ENCODE data around the gene ATP5F1E. TPM values are rescaled to one million over a fixed set of nuclear protein-coding genes. Genes with fewer than 3 reads are reported as not detected.

Gene ATP5F1E
- total RNA-seq, 1 donor from 2014 or later, result 53.5 TPM

GRCh38 chr20:59033093-59033492 is 958 bp upstream of the ATP5F1E start:
- Mint-ChIP-seq H3K36me3 (ENCODE audit: unreplicated experiment) (peaks cover 5% of the 10 kb centered on the region), H3K27me3 (ENCODE audit: unreplicated experiment) (no peaks in the 10 kb centered on the region), H3K9me3 (ENCODE audit: unreplicated experiment) (peaks cover 3% of the 10 kb centered on the region), H3K4me1 (ENCODE audit: low read depth, unreplicated experiment) (peaks cover 16% of the 10 kb centered on the region), H3K4me3 (ENCODE audit: unreplicated experiment) (peak overlapping the region; percentile 94), H3K27ac (ENCODE audit: unreplicated experiment) (no peak overlapping the region)
- TF ChIP-seq CTCF (IDR thresholded peaks at IDR 0.05; ENCODE audit: partially characterized antibody, unreplicated experiment), result no peak
- no peak for DNase-seq

GRCh38 chr20:59032713-59033059 is 551 bp upstream of the ATP5F1E start:
- Mint-ChIP-seq H3K4me1 (ENCODE audit: low read depth, unreplicated experiment) (peaks cover 16% of the 10 kb centered on the region), H3K27me3 (ENCODE audit: unreplicated experiment) (no peaks in the 10 kb centered on the region), H3K9me3 (ENCODE audit: unreplicated experiment) (peaks cover 3% of the 10 kb centered on the region), H3K36me3 (ENCODE audit: unreplicated experiment) (peaks cover 5% of the 10 kb centered on the region), H3K27ac (ENCODE audit: unreplicated experiment) (peak overlapping the region; percentile 83), H3K4me3 (ENCODE audit: unreplicated experiment) (peak overlapping the region; percentile 94)
- peak; percentile 45 for DNase-seq
- TF ChIP-seq CTCF (IDR thresholded peaks at IDR 0.05; ENCODE audit: partially characterized antibody, unreplicated experiment), result peak; percentile 24

GRCh38 chr20:59031564-59032022 is 542 bp downstream of the ATP5F1E start:
- Mint-ChIP-seq H3K9me3 (ENCODE audit: unreplicated experiment) (peaks cover 3% of the 10 kb centered on the region), H3K27ac (ENCODE audit: unreplicated experiment) (peak overlapping the region; percentile 56), H3K27me3 (ENCODE audit: unreplicated experiment) (no peaks in the 10 kb centered on the region), H3K36me3 (ENCODE audit: unreplicated experiment) (peaks cover 5% of the 10 kb centered on the region), H3K4me3 (ENCODE audit: unreplicated experiment) (peak overlapping the region; percentile 94), H3K4me1 (ENCODE audit: low read depth, unreplicated experiment) (peaks cover 16% of the 10 kb centered on the region)
- DNase-seq, result no peak
- no peak for TF ChIP-seq CTCF (IDR thresholded peaks at IDR 0.05; ENCODE audit: partially characterized antibody, unreplicated experiment)

- no peak for TF ChIP-seq CTCF (IDR thresholded peaks at IDR 0.05; ENCODE audit: partially characterized antibody, unreplicated experiment)
- Mint-ChIP-seq H3K4me1 (ENCODE audit: low read depth, unreplicated experiment) (peaks cover 16% of the 10 kb centered on the region), H3K9me3 (ENCODE audit: unreplicated experiment) (peaks cover 3% of the 10 kb centered on the region), H3K27me3 (ENCODE audit: unreplicated experiment) (no peaks in the 10 kb centered on the region), H3K4me3 (ENCODE audit: unreplicated experiment) (peak overlapping the region; percentile 94), H3K27ac (ENCODE audit: unreplicated experiment) (peak overlapping the region; percentile 56), H3K36me3 (ENCODE audit: unreplicated experiment) (peaks cover 5% of the 10 kb centered on the region)
- no peak for DNase-seq
Measured at GRCh38 chr20:59030911-59031563, 1.1 kb downstream of the ATP5F1E start.

GRCh38 chr20:59028812-59029211 is 3.3 kb downstream of the ATP5F1E start:
- no peak for DNase-seq
- no peaks in the 10 kb centered on the region for H3K27me3 Mint-ChIP-seq (ENCODE audit: unreplicated experiment)
- TF ChIP-seq CTCF (IDR thresholded peaks at IDR 0.05; ENCODE audit: partially characterized antibody, unreplicated experiment), result no peak
- peak overlapping the region; percentile 56 for H3K4me3 Mint-ChIP-seq (ENCODE audit: unreplicated experiment)
- peaks cover 18% of the 10 kb centered on the region for H3K4me1 Mint-ChIP-seq (ENCODE audit: low read depth, unreplicated experiment)
- H3K9me3 Mint-ChIP-seq (ENCODE audit: unreplicated experiment), result peaks cover 2% of the 10 kb centered on the region
- H3K27ac Mint-ChIP-seq (ENCODE audit: unreplicated experiment), result no peak overlapping the region
- H3K36me3 Mint-ChIP-seq (ENCODE audit: unreplicated experiment), result no peaks in the 10 kb centered on the region
